Activated T-cell treated with anti-CD3 and anti-CD28 coated beads, Interleukin-2, amount 50 U/mL, for 4 hours (primary cell): ENCODE results near the gene ESPN. TPM values are rescaled to one million over a fixed set of nuclear protein-coding genes. Genes with fewer than 3 reads are reported as not detected.
"Not testable (repeated sequence)": the region's sequence is repeated elsewhere in the genome, so short reads cannot be mapped to it uniquely, and the experiment has no call there.

Experiments used
- ATAC-seq, 2 donors: fragments of 200-7000 bp; cut with Tn5 transposase; one replicate each; pipeline ENCODE4 v1.10.0; 2021
- DNase-seq: peaks from one replicate; pipeline ENCODE4 v3.0.0-alpha.2; 2020
- H3K27me3 Mint-ChIP-seq: one replicate; pipeline ENCODE4 v1.8.0; 2021; ENCODE audit warnings: low read depth, mixed read lengths
- H3K36me3 Mint-ChIP-seq: one replicate; pipeline ENCODE4 v1.8.0; 2022; ENCODE audit warnings: mixed read lengths; ENCODE audit not compliant: insufficient read depth
- H3K4me1 Mint-ChIP-seq: one replicate; pipeline ENCODE4 v1.8.0; 2021; ENCODE audit warnings: low read depth, mixed read lengths
- H3K4me3 Mint-ChIP-seq: one replicate; pipeline ENCODE4 v1.8.0; 2021; ENCODE audit warnings: mild to moderate bottlenecking, moderate library complexity, mixed read lengths
- H3K9me3 Mint-ChIP-seq: one replicate; pipeline ENCODE4 v1.8.0; 2021; ENCODE audit warnings: mixed read lengths
- total RNA-seq, 3 donors: library from RNA; stranded (reverse); gene quantifications; one replicate each; pipeline ENCODE4 v1.2.1, GENCODE V29; 2021

ESPN gene
- total RNA-seq, 3 donors from 2014 or later, result 0.42 to 0.76 (median 0.60) TPM

- no peak for DNase-seq
- H3K27me3 Mint-ChIP-seq, result peaks cover 7% of the 10 kb centered on the region
Measured at GRCh38 chr1:6491081-6491449, 66.5 kb downstream of the ESPN start.

DNA sequence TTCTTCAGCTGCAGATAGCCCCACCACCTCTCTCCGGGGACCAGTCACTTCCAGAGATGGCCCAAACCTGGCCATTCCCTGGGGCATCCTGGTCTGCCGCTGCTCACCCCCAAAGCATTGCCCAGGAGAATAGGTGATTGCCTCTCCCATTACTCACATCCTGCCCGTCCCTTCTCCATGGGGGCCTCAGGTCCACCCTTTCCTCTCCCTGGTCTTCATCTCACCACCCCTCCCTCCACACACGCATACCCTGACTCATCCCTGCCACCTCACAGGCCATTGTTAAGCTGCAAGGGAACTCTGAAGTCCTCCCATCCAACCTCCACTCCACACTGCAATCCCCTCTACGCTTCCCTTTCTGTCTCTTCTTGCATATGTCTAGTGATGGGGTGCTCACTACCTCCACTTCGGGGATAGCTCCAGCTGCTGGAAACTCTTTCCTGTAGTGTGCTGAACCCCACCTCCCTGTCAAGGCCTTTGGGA, 66.9 kb downstream of the ESPN start, which contains the start of gene PLEKHG5:
PLEKHG5 (minus strand) TSS at position 188 of the 483 bp plus-strand sequence. CDS start 14,096 bp downstream, outside the sequence.
- Mint-ChIP-seq H3K36me3 (no peaks in the 10 kb centered on the region), H3K4me3 (peak within 1 kb of the TSS; percentile 80), H3K4me1 (peaks cover 20% of the 10 kb centered on the region), H3K9me3 (no peaks in the 10 kb centered on the region), H3K27me3 (peaks cover 3% of the 10 kb centered on the region)
- DNase-seq (no peak), ATAC-seq (no peak)

More at GRCh38 chr1:6491081-6491449, 66.5 kb downstream of the ESPN start:
- H3K4me3 Mint-ChIP-seq, result peak overlapping the region; percentile 80
- ATAC-seq, result no peak
- H3K4me1 Mint-ChIP-seq, result peaks cover 24% of the 10 kb centered on the region
- no peaks in the 10 kb centered on the region for H3K9me3 Mint-ChIP-seq
- no peaks in the 10 kb centered on the region for H3K36me3 Mint-ChIP-seq

DNA sequence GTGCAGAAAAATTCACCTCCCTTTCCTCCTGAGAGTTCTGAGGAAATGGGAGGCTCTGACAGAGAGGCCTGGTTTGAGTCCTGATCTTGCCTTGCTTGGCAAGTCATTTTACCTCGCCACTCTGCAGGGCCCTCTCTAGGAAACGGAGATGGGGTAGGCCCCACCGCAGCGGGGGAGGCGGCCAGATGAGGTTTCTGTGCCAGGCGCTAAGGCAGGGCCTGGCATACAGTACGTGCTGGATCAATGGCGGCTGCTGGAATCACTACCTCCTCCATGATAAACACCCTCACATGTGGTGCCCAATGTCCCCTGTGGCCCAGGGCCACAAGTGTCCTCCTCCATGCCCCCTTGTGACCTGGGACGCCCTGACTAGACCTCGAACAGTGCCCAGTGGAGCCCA, 67.4 kb downstream of the ESPN start:
- DNase-seq, result no peak
- H3K4me3 Mint-ChIP-seq, result peak overlapping the region; percentile 80

DNA sequence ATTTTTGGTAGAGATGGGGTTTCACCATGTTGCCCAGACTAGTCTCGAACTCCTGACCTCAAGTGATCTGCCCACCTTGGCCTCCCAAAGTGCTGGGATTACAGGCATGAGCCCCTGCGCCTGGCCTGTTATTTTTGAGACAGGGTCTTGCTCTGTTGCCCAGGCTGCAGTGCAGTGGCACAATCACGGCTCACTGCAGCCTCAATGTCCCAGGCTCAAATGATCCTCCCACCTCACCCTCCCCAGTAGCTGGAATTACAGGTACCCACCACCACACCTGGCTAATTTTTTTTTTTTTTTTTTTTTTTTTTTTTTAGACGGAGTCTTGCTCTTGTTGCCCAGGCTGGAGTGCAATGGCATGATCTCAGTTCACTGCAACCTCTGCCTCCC, 69.3 kb downstream of the ESPN start:
- not testable (repeated sequence) for ATAC-seq, DNase-seq, H3K9me3 Mint-ChIP-seq, H3K36me3 Mint-ChIP-seq, H3K4me3 Mint-ChIP-seq, H3K27me3 Mint-ChIP-seq
- H3K4me1 Mint-ChIP-seq, result peaks cover 27% of the 10 kb centered on the region

More for the DNA sequence above, 67.4 kb downstream of the ESPN start:
- no peaks in the 10 kb centered on the region for H3K9me3 Mint-ChIP-seq
- no peaks in the 10 kb centered on the region for H3K36me3 Mint-ChIP-seq
- ATAC-seq, result no peak
- peaks cover 19% of the 10 kb centered on the region for H3K4me1 Mint-ChIP-seq
- H3K27me3 Mint-ChIP-seq, result peaks cover 2% of the 10 kb centered on the region

DNA sequence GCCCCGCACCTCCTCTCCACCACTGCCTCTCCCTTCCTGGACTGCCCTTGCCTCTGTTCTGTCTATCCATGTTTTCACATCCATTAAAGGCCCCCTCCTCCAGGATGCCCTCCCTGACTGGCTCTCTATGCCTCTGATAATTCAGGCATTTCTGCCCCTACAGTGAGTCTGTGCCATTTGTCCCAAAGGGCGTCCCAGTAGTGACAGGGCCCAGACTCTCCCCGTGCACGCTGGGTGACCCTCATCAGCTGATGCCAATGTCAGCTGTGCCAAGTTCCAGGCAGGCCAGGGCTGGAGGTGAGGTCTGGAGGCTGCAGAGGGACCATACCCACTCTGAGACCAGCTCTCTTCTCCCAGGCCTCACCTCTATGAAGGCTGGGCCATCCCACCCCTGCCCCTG, 70.1 kb downstream of the ESPN start:
- Mint-ChIP-seq H3K27me3 (peaks cover 3% of the 10 kb centered on the region), H3K9me3 (no peaks in the 10 kb centered on the region), H3K4me3 (no peak overlapping the region), H3K4me1 (peaks cover 27% of the 10 kb centered on the region), H3K36me3 (no peaks in the 10 kb centered on the region)
- DNase-seq, result no peak
- no peak for ATAC-seq

GRCh38 chr1:6495041-6495441, 70.5 kb downstream of the ESPN start:
- Mint-ChIP-seq H3K36me3 (no peaks in the 10 kb centered on the region), H3K9me3 (no peaks in the 10 kb centered on the region), H3K4me3 (no peak overlapping the region), H3K27me3 (peaks cover 3% of the 10 kb centered on the region), H3K4me1 (peaks cover 27% of the 10 kb centered on the region)
- ATAC-seq (no peak), DNase-seq (no peak)

- DNase-seq, result no peak
- Mint-ChIP-seq H3K4me3 (peak overlapping the region; percentile 43), H3K27me3 (peaks cover 3% of the 10 kb centered on the region), H3K4me1 (peaks cover 27% of the 10 kb centered on the region), H3K9me3 (no peaks in the 10 kb centered on the region), H3K36me3 (no peaks in the 10 kb centered on the region)
- ATAC-seq, result no peak
Measured at GRCh38 chr1:6495540-6496364, 71.2 kb downstream of the ESPN start.

DNA sequence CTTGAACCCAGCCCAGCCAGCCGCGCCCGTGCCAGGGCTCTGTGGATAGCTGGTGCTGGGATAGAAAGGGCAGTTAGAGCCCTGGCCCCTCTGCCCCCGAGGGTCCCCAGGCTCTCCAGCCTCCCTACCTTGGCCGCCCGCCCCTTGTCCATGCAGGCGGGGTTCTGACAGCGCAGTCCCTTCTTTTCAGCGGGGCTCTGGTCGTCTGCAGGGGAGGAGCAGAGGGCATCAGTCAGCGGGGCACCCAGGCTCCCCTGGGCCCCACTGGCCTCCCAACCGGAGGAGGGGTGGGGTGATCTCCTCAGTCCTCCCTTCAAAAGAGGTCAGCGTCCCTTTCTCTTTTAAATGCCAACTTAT, 71.8 kb downstream of the ESPN start:
- ATAC-seq, result no peak
- H3K36me3 Mint-ChIP-seq, result no peaks in the 10 kb centered on the region

DNA sequence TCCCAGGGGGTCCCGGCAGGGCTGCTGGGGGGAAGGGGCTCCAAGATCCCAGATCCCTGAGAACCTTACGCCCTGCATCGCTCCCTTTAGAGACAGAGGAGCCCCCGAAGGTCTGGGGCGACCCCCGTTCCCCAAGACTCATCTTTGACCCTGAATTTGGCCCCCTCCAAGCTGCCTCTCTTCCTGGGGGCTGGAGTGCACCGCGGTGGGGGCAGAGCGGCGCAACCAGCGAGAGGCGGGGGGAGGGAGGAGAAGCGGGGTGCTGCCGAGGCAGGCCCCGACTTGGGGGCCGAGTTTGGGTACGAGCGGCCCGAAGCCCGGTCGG, 72.3 kb downstream of the ESPN start:
- Mint-ChIP-seq H3K36me3 (no peaks in the 10 kb centered on the region), H3K9me3 (no peaks in the 10 kb centered on the region), H3K27me3 (peaks cover 8% of the 10 kb centered on the region), H3K4me3 (peak overlapping the region; percentile 43), H3K4me1 (peaks cover 20% of the 10 kb centered on the region)
- ATAC-seq, result no peak
- DNase-seq, result no peak

More for the DNA sequence above, 71.8 kb downstream of the ESPN start:
- H3K27me3 Mint-ChIP-seq, result peaks cover 7% of the 10 kb centered on the region
- no peaks in the 10 kb centered on the region for H3K9me3 Mint-ChIP-seq
- peaks cover 25% of the 10 kb centered on the region for H3K4me1 Mint-ChIP-seq
- H3K4me3 Mint-ChIP-seq, result peak overlapping the region; percentile 43
- no peak for DNase-seq

- ATAC-seq, result peak; percentile 79 to 84
- peaks cover 8% of the 10 kb centered on the region for H3K27me3 Mint-ChIP-seq
- no peaks in the 10 kb centered on the region for H3K9me3 Mint-ChIP-seq
- H3K4me3 Mint-ChIP-seq, result peak overlapping the region; percentile 77
- H3K4me1 Mint-ChIP-seq, result peaks cover 19% of the 10 kb centered on the region
- H3K36me3 Mint-ChIP-seq, result no peaks in the 10 kb centered on the region
- peak; percentile 30 for DNase-seq
Measured at GRCh38 chr1:6497215-6497866, 72.8 kb downstream of the ESPN start.

- H3K4me3 Mint-ChIP-seq, result peak overlapping the region; percentile 77
- DNase-seq (no peak), ATAC-seq (no peak)
- H3K4me1 Mint-ChIP-seq, result peaks cover 18% of the 10 kb centered on the region
- peaks cover 8% of the 10 kb centered on the region for H3K27me3 Mint-ChIP-seq
- no peaks in the 10 kb centered on the region for H3K9me3 Mint-ChIP-seq
- H3K36me3 Mint-ChIP-seq, result no peaks in the 10 kb centered on the region
Measured at GRCh38 chr1:6497867-6498575, 73.4 kb downstream of the ESPN start.

- H3K36me3 Mint-ChIP-seq, result no peaks in the 10 kb centered on the region
- H3K9me3 Mint-ChIP-seq, result no peaks in the 10 kb centered on the region
- DNase-seq (no peak), ATAC-seq (no peak)
- H3K4me1 Mint-ChIP-seq, result peaks cover 15% of the 10 kb centered on the region
- peaks cover 8% of the 10 kb centered on the region for H3K27me3 Mint-ChIP-seq
- H3K4me3 Mint-ChIP-seq, result no peak overlapping the region
Measured at GRCh38 chr1:6498576-6499111, 74.1 kb downstream of the ESPN start.

- Mint-ChIP-seq H3K27me3 (peaks cover 8% of the 10 kb centered on the region), H3K9me3 (no peaks in the 10 kb centered on the region), H3K4me3 (no peak overlapping the region), H3K4me1 (peaks cover 15% of the 10 kb centered on the region), H3K36me3 (no peaks in the 10 kb centered on the region)
- no peak for DNase-seq
- ATAC-seq, result no peak
Measured at GRCh38 chr1:6499296-6499695, 74.7 kb downstream of the ESPN start.

- ATAC-seq (no peak), DNase-seq (no peak)
- no peaks in the 10 kb centered on the region for H3K9me3 Mint-ChIP-seq
- no peak overlapping the region for H3K4me3 Mint-ChIP-seq
- H3K27me3 Mint-ChIP-seq, result peaks cover 10% of the 10 kb centered on the region
- no peaks in the 10 kb centered on the region for H3K36me3 Mint-ChIP-seq
- H3K4me1 Mint-ChIP-seq, result peaks cover 13% of the 10 kb centered on the region
Measured at GRCh38 chr1:6500544-6501278, 76.1 kb downstream of the ESPN start.
